GM20000 (cell line): ENCODE data around the gene ABHD17C.

Experiments
- DNase-seq: peaks from one replicate; pipeline ENCODE4 v3.0.0; 2012; ENCODE audit warnings: low spot score
- CTCF ChIP-seq: IDR thresholded peaks from 2 replicates; pipeline ENCODE4 v1.5.1; 2012; ENCODE audit warnings: mild to moderate bottlenecking, control low read depth; ENCODE audit errors: extremely low read depth, missing control alignments

The ABHD17C gene

GRCh38 chr15:80689294-80689693 is 5.8 kb upstream of the ABHD17C start:
- TF ChIP-seq CTCF = no peak
- no peak for DNase-seq

- DNase-seq = no peak
- TF ChIP-seq CTCF = no peak
Measured at GRCh38 chr15:80689716-80690115, 5.4 kb upstream of the ABHD17C start.

GRCh38 chr15:80691575-80691974 is 3.5 kb upstream of the ABHD17C start:
- DNase-seq = no peak
- no peak for TF ChIP-seq CTCF

GRCh38 chr15:80693682-80694610 is 1.2 kb upstream of the ABHD17C start:
- DNase-seq = peak; percentile 40
- TF ChIP-seq CTCF = no peak

DNA sequence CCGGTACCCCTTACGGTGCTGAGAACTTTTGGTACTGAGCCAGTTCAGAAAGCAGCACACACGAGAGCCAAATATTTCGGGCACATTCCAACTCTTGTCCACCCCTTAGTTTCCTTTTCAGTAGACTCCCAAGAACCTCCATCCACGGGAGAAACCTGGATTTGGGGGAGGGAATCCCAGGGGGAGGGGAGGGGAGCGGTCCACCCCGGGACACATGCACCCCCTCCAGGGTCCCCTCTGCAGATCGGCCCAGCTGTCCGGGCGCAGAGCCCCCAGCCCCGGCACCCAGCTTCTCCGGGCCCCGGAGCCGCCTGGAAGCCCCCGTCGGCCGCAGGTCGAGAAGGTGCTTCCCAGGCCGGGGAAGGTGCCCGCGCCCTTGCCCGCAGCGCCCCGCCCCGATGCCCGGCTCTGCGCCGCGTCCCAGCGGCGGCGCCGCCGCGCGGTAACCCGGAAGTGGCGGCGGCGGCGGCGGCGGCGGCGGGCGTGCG is 455 bp upstream of the ABHD17C start:
- DNase-seq = no peak
- TF ChIP-seq CTCF = no peak

DNA sequence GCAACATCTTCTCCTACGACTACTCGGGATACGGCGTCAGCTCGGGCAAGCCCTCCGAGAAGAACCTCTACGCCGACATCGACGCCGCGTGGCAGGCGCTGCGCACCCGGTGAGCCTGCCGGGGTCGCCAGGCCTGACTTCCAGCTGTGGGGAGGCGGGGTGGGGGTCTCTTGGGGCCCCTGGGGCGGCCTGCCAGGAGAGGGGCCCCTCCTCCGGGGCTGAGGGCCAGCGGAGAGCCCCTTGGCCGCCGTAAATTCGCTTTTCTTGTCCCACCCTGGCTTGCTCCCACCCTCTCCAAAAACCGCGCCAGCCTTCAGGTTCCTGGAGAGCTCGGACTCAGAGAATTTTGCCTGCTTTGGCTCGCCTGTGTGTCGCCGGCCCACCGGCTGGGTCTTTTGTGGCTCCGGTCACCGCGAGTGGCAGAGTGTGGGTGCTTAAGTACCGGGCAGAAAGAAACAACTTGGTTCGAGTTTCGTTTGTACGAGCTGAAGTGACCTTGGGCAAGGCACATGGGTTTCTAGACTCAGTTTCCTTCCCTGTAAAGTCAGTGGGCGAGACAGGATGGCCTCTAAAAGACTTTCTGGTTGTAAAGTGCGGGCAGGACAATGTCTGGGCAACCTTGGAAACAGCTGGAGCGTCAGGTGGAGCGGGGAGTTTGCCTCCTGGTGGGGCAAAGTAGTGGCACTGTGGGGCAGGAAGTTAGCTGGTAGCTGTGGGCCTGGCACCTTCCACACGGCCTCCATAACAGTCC is 976 bp downstream of the ABHD17C start:
- no peak for DNase-seq

More for the DNA sequence above, 976 bp downstream of the ABHD17C start:
- TF ChIP-seq CTCF = no peak
